Activated CD4-positive, alpha-beta T cell treated with anti-CD3 and anti-CD28 coated beads, Interleukin-2, amount 10 ng/mL, durations not matched to agents 24 days and 14 days (primary cell): ENCODE measurements around the gene ZCCHC14. TPM values are rescaled to one million over a fixed set of nuclear protein-coding genes. Genes with fewer than 3 reads are reported as not detected.

Experiments
- DNase-seq: peaks from one replicate; pipeline ENCODE4 v3.0.0; 2022
- H3K27ac Mint-ChIP-seq: one replicate; pipeline ENCODE4 v1.8.0; 2022; ENCODE audit warnings: mild to moderate bottlenecking, mixed read lengths
- H3K27me3 Mint-ChIP-seq: one replicate; pipeline ENCODE4 v1.8.0; 2022; ENCODE audit warnings: mixed read lengths
- H3K36me3 Mint-ChIP-seq: one replicate; pipeline ENCODE4 v1.8.0; 2022; ENCODE audit warnings: low read depth, mild to moderate bottlenecking, mixed read lengths
- H3K4me1 Mint-ChIP-seq: one replicate; pipeline ENCODE4 v1.8.0; 2021; ENCODE audit warnings: mixed read lengths
- H3K4me3 Mint-ChIP-seq: one replicate; pipeline ENCODE4 v1.8.0; 2022; ENCODE audit warnings: mild to moderate bottlenecking, moderate library complexity, mixed read lengths
- H3K9me3 Mint-ChIP-seq: one replicate; pipeline ENCODE4 v1.8.0; 2021; ENCODE audit warnings: mixed read lengths
- intact Hi-C: fragments of 100-400 bp; cut with micrococcal nuclease; formaldehyde crosslinking; loops from one replicate; pipeline ENCODE4 v1.15.1; 2023
- total RNA-seq: library from RNA; stranded (reverse); gene quantifications from 2 replicates; pipeline ENCODE4 v1.2.3, GENCODE V29; 2022

ZCCHC14 gene
- total RNA-seq = 11.6 and 12.0 TPM in 2 replicates

DNA sequence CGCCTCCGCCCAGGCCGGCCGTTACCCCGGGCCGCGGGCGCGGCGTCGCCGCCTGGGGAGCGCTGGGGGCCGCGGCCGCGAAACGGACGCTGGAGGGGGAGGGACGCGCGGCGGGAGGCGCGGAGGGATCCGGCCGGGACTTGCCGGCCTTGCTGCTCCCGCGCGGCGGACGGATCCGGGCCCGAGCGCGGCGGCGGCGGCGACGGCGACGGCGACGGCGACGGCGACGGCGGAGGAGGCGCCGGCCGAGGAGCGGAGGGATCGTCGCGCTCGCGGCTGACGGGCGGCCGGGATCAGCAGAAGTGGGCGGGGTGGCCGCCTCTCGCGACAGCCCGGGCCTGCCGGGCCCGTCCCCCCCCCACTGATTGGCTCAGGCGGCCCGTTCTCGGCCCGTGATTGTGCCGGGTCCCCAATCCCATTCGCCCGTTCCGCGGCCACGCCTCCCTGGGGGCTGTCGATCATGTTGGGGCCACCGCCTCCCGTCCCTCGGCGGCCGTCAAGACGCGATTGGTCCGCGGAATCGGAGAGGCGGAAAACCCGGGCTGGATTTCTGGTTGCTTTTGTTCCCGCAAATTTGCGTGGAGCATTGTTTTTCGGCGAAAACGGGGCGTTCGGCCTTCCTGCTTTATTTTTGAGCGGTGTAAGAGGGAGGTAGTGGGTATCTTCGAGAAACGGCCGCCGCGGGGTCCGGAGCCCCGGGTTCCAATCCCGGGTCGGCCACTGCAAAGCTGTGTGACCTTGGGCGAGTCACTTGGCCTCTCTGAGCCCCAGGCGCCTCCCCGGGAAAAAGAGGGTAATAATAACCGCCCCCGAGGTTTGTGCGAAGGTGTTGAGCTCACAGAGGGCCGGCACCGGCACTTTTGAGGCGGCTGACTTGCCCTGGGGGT, at the start of gene ZCCHC14:
TSS of gene ZCCHC14 (minus strand) at position 304 of the 887 bp plus-strand sequence. CDS start 786 bp downstream, outside the sequence.
- no peaks in the 10 kb centered on the region for H3K9me3 Mint-ChIP-seq
- peaks cover 11% of the 10 kb centered on the region for H3K36me3 Mint-ChIP-seq
- intact Hi-C loops = loop anchor here (1.0 to 10.0 kb wide), 3 partner anchors 56 to 178 kb away; partner anchors contain the start of genes C16orf95 and MAP1LC3B
- peak within 1 kb of the TSS; percentile 82 for H3K4me3 Mint-ChIP-seq
- peaks cover 40% of the 10 kb centered on the region for H3K27me3 Mint-ChIP-seq
- H3K27ac Mint-ChIP-seq = peak within 1 kb of the TSS; percentile 64
- H3K4me1 Mint-ChIP-seq = peaks cover 34% of the 10 kb centered on the region
- DNase-seq = peak; percentile 100

- peaks cover 5% of the 10 kb centered on the region for H3K27me3 Mint-ChIP-seq
- peaks cover 2% of the 10 kb centered on the region for H3K36me3 Mint-ChIP-seq
Observed at GRCh38 chr16:87541872-87542234, 49.0 kb upstream of the ZCCHC14 start.

DNA sequence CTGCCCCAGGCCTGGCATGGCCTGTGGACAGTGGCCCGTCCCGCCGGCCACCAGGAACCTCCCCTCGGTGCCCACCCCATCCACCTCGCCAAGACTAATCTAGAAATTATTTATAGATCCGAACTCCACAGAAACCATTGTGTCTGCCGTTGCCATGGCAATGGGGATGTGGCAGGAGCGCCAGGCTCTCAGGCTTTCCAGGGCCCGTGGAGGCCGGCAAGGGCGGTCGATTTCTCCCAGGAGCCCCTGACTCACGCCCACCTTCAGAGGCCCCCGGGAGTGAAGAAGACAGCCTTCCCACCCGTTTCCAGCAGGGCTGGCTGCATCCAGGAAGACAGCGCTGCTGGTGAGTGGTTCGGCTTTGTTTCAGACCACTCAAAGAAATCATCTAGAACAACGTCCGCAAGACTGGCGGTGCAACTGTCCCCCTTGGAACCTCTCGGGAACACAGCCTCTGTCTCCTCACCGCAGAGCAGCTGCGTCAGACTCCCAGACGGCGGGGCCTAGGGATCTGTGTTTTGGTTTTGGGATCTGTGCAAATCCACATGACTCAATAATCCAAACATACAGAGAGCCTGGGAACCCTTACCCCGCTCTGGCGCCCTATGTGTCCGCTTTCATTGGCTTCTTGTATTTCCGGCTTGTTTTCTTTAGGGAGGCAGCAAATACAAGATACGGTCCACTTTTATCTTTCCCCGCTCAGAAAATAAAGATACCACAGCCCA, 48.5 kb upstream of the ZCCHC14 start:
- no peak for DNase-seq
- Mint-ChIP-seq H3K27ac (no peak overlapping the region), H3K4me3 (no peak overlapping the region), H3K27me3 (peaks cover 5% of the 10 kb centered on the region), H3K9me3 (peaks cover 13% of the 10 kb centered on the region), H3K4me1 (peaks cover 4% of the 10 kb centered on the region), H3K36me3 (peaks cover 2% of the 10 kb centered on the region)
- intact Hi-C loops = no loop called here

More at GRCh38 chr16:87541872-87542234, 49.0 kb upstream of the ZCCHC14 start:
- Mint-ChIP-seq H3K4me3 (no peak overlapping the region), H3K4me1 (peaks cover 4% of the 10 kb centered on the region), H3K27ac (no peak overlapping the region), H3K9me3 (peaks cover 14% of the 10 kb centered on the region)
- intact Hi-C loops = no loop called here
- DNase-seq = no peak

DNA sequence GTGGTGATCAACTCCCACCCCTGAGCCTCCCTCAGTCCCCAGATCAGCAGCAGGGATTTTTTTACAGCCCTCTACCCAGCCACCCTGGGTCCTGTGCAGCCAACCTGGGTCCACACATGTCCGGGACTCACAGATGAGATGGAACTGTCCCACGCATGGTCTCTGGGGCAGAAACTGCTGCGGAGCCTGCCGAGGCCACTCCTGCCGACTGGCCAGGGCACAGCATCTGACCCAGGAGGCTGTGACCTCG, 48.0 kb upstream of the ZCCHC14 start:
- peaks cover 4% of the 10 kb centered on the region for H3K4me1 Mint-ChIP-seq
- no peak for DNase-seq
- no peak overlapping the region for H3K4me3 Mint-ChIP-seq
- intact Hi-C loops = no loop called here
- peaks cover 2% of the 10 kb centered on the region for H3K36me3 Mint-ChIP-seq
- no peak overlapping the region for H3K27ac Mint-ChIP-seq
- H3K9me3 Mint-ChIP-seq = peaks cover 10% of the 10 kb centered on the region
- H3K27me3 Mint-ChIP-seq = peaks cover 5% of the 10 kb centered on the region

DNA sequence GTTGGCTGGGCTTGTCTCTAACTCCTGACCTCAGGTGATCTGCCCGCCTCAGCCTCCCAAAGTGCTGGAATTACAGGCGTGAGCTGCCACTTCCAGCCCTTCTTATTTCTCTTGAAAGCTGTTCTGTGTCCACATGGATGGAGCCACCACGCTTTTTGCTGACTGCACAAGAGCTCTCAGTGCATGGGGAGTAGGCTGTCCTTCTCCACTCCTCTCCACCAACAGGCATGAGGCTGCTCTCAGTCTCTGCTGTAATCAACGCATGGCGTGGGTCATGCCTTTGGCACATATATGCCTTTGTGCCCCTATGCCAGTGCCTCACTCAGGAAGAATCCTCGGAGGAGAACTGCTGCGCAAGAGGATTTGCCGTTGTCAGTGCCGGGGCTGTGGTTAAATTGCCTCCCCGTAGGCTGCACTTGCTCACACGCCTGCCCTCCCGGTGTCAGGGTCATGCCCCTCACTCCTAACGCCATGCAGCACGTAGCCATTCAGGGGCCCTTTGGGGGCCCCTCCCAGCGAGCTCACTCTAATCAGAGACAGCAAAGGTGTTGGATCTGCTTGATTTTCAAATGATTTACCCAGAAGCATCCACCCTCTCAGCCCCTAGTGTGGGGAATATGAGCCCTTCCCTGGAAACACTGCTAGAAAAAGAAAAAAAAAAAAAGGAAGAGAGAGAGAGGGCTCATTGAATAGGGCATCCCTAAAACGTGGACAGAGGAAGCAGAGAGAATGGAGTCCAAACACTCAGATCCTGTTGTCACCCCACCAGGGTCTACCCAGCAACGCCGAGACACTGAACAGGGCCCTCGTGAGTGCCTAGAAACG, 47.5 kb upstream of the ZCCHC14 start:
- Mint-ChIP-seq H3K27ac (no peak overlapping the region), H3K27me3 (peaks cover 5% of the 10 kb centered on the region), H3K36me3 (peaks cover 2% of the 10 kb centered on the region), H3K4me3 (no peak overlapping the region), H3K4me1 (peaks cover 4% of the 10 kb centered on the region), H3K9me3 (peaks cover 14% of the 10 kb centered on the region)
- intact Hi-C loops = no loop called here
- DNase-seq = no peak

DNA sequence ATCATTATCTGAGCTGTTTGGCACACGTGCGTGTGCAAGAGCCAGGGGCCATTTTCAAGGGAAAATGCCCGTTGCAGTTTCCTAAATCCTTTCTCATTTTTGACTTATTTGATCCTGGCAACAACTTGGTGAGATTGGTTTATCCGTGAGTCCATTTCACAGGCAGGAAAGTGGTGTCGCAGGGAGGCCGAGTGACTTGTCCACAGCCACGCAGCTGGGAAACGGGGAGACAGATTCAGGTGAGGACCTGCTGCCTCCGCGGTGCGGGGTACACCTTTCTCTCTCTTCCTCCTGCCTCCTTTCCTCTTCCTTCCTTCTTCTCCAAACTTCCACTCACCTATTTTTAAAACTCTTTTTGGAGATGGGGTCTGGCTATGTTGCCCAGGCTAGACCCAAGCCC, 46.3 kb upstream of the ZCCHC14 start:
- no peak for DNase-seq
- peaks cover 5% of the 10 kb centered on the region for H3K27me3 Mint-ChIP-seq
- H3K27ac Mint-ChIP-seq = no peak overlapping the region
- intact Hi-C loops = no loop called here
- peaks cover 4% of the 10 kb centered on the region for H3K4me1 Mint-ChIP-seq
- no peak overlapping the region for H3K4me3 Mint-ChIP-seq
- peaks cover 20% of the 10 kb centered on the region for H3K9me3 Mint-ChIP-seq
- peaks cover 2% of the 10 kb centered on the region for H3K36me3 Mint-ChIP-seq

- H3K27ac Mint-ChIP-seq = peak overlapping the region; percentile 61
- intact Hi-C loops = no loop called here
- no peak overlapping the region for H3K4me3 Mint-ChIP-seq
Observed at GRCh38 chr16:87538594-87538993, 45.8 kb upstream of the ZCCHC14 start.

DNA sequence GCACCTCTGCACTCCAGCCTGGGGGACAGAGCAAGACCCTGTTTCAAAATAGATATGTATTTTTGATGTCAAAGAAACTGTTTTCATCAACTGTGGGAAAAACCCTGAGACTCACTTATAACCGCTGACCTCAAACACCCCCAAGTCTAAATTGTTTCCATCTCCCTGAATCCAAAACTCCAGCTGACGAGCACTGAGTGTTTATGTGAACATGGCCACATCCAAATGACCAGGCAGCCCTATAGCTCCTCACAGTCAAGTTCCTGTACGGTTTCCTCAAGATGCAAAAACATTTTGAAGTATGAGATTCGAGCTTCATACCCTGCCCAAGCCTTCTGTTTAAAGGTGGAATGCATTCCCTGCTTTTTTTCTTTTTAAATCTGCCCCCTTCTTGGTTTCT, 45.3 kb upstream of the ZCCHC14 start:
- peaks cover 2% of the 10 kb centered on the region for H3K36me3 Mint-ChIP-seq
- DNase-seq = no peak
- H3K4me3 Mint-ChIP-seq = no peak overlapping the region
- peak overlapping the region; percentile 61 for H3K27ac Mint-ChIP-seq
- intact Hi-C loops = no loop called here
- peaks cover 20% of the 10 kb centered on the region for H3K9me3 Mint-ChIP-seq
- peaks cover 5% of the 10 kb centered on the region for H3K27me3 Mint-ChIP-seq
- H3K4me1 Mint-ChIP-seq = peaks cover 4% of the 10 kb centered on the region

More at GRCh38 chr16:87538594-87538993, 45.8 kb upstream of the ZCCHC14 start:
- no peak for DNase-seq
- Mint-ChIP-seq H3K9me3 (peaks cover 20% of the 10 kb centered on the region), H3K27me3 (peaks cover 5% of the 10 kb centered on the region), H3K4me1 (peaks cover 4% of the 10 kb centered on the region), H3K36me3 (peaks cover 2% of the 10 kb centered on the region)

GRCh38 chr16:87536795-87537142, 43.9 kb upstream of the ZCCHC14 start:
- H3K27ac Mint-ChIP-seq = no peak overlapping the region
- peaks cover 4% of the 10 kb centered on the region for H3K4me1 Mint-ChIP-seq
- H3K9me3 Mint-ChIP-seq = peaks cover 20% of the 10 kb centered on the region
- no peak for DNase-seq
- H3K4me3 Mint-ChIP-seq = no peak overlapping the region
- peaks cover 5% of the 10 kb centered on the region for H3K27me3 Mint-ChIP-seq
- H3K36me3 Mint-ChIP-seq = peaks cover 2% of the 10 kb centered on the region
- intact Hi-C loops = no loop called here

GRCh38 chr16:87535855-87536794, 43.3 kb upstream of the ZCCHC14 start:
- Mint-ChIP-seq H3K27me3 (peaks cover 4% of the 10 kb centered on the region), H3K4me3 (no peak overlapping the region), H3K4me1 (peaks cover 4% of the 10 kb centered on the region), H3K36me3 (peaks cover 2% of the 10 kb centered on the region), H3K9me3 (peaks cover 20% of the 10 kb centered on the region), H3K27ac (no peak overlapping the region)
- intact Hi-C loops = no loop called here
- no peak for DNase-seq

DNA sequence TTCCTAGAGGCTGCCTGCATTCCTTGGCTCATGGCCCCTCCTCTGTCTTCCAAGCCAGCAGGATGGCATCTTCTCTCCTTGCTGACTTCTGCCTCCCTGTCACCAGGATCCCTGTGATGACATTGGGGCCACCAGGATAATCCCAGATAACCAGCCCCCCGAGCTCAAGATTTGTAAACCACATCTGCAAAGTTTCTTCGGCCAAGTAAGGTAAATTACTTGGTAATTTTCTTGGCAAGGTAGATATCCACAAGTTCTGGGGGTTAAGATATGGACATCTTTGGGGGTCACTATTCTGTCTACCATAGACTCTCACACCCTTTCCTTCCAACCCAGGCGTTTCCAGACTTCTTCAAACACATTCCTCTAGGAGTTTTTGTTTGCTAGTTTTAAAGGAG, 42.6 kb upstream of the ZCCHC14 start:
- intact Hi-C loops = no loop called here
- Mint-ChIP-seq H3K27ac (no peak overlapping the region), H3K4me3 (no peak overlapping the region), H3K4me1 (peaks cover 4% of the 10 kb centered on the region), H3K27me3 (peaks cover 4% of the 10 kb centered on the region), H3K36me3 (peaks cover 2% of the 10 kb centered on the region), H3K9me3 (peaks cover 20% of the 10 kb centered on the region)
- DNase-seq = no peak

DNA sequence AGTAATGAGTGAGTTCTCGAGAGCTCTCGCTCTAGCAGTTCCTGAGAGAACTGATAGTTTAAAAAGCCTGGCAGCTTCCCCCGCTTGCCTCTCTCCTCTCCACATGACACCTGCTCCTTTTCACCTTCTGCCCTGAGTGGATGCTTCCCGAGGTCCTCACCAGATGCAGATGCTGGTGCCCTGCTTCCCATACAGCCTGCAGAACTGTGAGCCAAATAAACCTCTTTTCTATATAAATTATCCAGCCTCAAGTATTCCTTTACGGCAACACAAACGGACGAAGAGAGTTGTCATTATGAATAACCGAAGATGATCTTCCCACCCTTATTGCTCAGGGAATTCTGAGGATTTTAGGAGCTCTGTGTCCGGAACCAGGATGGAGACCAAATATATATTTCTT, 41.9 kb upstream of the ZCCHC14 start:
- no peak for DNase-seq
- peaks cover 20% of the 10 kb centered on the region for H3K9me3 Mint-ChIP-seq
- H3K27ac Mint-ChIP-seq = no peak overlapping the region
- H3K36me3 Mint-ChIP-seq = peaks cover 2% of the 10 kb centered on the region
- H3K4me3 Mint-ChIP-seq = no peak overlapping the region
- intact Hi-C loops = no loop called here
- no peaks in the 10 kb centered on the region for H3K27me3 Mint-ChIP-seq
- peaks cover 4% of the 10 kb centered on the region for H3K4me1 Mint-ChIP-seq
